SH-SY5Y (cell line): ENCODE measurements around the gene APLF.

ENCODE experiments used
- GATA2 ChIP-seq: IDR thresholded peaks from 2 replicates; pipeline ENCODE4 v1.6.1; 2011; ENCODE audit warnings: mild to moderate bottlenecking, low read depth, low read length
- GATA3 ChIP-seq: IDR thresholded peaks from 2 replicates; pipeline ENCODE4 v1.6.1; 2011; ENCODE audit warnings: low read depth, mild to moderate bottlenecking, low read length, moderate library complexity

Gene APLF, protein sequence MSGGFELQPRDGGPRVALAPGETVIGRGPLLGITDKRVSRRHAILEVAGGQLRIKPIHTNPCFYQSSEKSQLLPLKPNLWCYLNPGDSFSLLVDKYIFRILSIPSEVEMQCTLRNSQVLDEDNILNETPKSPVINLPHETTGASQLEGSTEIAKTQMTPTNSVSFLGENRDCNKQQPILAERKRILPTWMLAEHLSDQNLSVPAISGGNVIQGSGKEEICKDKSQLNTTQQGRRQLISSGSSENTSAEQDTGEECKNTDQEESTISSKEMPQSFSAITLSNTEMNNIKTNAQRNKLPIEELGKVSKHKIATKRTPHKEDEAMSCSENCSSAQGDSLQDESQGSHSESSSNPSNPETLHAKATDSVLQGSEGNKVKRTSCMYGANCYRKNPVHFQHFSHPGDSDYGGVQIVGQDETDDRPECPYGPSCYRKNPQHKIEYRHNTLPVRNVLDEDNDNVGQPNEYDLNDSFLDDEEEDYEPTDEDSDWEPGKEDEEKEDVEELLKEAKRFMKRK

GRCh38 chr2:68467077-68467960 lies at the start of gene APLF, which contains the start of gene FBXO48:
APLF (plus strand) TSS chr2:68467585; CDS start chr2:68467732, 147 bp downstream.
FBXO48 (minus strand) TSS chr2:68467294; CDS start chr2:68465145, 2,149 bp downstream.
- no peak for TF ChIP-seq GATA3
- no peak for TF ChIP-seq GATA2

- TF ChIP-seq GATA2: no peak
Observed at GRCh38 chr2:68417926-68418325, 49.5 kb upstream of the APLF start.

DNA sequence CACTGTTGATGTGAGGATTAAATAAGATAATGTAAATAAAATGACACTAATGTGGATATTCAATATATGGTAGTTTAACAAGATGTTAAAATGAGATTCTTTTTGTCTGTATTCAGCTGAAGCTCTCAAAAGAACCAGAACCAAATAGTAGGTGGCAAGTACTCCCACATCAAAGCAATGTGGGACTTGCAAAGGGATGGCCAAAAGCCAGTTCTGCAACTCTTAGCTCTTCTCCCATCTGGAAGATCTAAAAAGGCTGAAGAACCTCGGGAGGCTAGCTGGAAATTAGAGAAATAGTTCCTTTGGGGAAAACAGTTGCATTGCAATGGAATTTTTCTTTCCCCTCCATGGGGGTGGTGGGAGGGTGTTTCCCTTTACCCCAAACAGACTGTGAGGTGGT lies 49.0 kb upstream of the APLF start:
- TF ChIP-seq GATA2: no peak
- TF ChIP-seq GATA3: no peak

- TF ChIP-seq GATA2: no peak
- TF ChIP-seq GATA3: no peak
Observed at GRCh38 chr2:68418855-68419254, 48.5 kb upstream of the APLF start.

DNA sequence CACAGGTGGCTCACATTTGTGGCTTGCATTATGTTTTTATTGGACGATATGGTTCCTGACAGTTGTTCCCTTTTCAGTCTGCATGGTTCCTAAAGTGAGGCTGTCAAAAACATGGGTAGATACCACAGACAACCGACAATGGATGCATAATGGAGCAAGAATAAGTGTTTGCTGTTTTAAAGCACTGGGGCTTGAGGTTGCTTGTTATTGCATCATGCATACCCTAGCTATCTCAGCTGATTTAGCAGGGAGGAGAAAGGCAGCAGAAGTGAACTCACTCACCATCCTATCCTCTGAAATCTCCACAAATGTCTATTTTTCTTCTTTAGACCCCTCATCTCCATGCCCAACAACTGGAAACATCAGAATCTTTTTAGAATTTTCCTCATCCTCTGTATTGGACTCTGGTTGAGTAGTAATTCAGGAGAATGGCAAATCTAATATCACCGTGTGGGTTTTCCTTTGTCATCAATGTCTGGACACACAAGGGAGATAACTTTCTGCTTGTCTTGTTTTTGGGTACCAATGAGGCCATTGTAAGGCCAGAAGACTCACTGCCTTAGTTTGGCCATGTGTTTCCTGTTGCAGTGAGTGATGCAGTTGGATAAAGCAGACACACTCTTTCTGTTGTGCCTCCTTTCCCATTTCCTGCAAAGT lies 47.0 kb upstream of the APLF start:
- no peak for TF ChIP-seq GATA2
- TF ChIP-seq GATA3: no peak

DNA sequence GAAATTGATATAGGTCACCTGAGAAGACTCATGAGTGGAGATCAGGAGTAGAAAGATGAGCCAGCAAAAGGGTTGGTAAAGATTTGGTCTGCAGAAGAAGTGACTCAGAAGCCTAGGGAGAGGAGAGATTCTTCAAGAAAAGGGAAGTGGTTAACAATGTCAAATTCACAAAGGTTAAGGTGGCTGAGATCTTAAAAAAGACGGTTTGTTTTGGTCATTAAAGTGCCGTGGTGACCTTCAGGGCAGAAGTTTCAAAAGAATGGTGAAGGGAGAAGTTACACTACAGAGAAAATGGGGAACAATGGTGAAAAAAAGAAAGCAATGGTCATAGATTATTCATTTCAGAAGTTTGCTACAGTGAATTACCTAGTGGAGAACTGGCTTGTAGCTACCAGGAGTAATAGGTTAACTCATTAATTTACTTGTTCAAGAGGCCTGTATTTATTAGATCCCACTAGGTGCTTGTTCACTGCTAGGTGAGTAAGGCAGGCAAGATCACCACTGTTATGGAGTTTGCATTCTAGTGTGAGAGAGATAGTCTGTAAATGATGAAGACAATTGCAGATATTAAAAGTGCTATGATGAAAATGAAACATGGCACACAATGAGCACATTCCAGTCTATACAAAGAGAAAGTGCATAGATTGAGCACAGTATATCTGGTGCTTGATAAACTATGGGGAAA lies 43.3 kb upstream of the APLF start:
- TF ChIP-seq GATA3: no peak
- no peak for TF ChIP-seq GATA2

DNA sequence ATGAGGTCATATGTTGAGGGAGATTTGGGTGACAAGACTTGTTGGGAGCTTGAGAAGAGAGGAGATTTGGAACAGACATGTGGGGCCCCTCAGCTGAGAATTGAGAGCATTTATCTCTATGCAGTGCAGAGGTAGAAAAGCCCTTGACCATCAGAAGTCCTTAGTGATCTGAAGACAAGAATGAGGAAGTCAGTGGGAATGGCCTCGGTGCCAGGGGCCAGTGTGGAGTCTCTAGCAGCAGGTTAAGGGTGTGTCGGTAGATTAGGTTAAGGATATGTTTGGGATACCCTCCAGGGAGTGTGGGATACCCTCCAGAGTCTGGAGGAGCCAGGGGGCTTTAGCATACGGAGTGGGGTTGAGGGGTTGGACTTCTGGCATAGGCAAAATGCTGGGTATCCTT lies 41.9 kb upstream of the APLF start:
- TF ChIP-seq GATA3 (no peak), GATA2 (no peak)

DNA sequence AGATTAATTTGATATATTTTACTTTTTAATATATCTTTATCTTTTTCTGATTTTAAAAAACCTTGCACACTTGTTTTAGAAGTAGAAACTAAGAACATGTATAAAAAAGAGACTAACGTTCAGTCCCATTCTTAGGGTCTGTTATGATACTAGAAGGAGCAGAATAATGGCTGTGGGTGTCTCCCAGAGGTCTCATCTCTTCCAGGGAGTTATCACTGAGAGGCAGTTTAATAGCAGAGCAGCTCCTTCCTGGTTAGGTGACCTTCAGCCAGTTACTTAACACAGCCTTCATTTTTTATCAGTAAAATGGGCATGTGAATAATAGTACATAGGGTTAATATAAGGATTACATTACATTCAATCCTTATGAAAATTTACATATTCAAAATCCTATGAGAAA lies 40.9 kb upstream of the APLF start:
- TF ChIP-seq GATA2 (no peak), GATA3 (no peak)

DNA sequence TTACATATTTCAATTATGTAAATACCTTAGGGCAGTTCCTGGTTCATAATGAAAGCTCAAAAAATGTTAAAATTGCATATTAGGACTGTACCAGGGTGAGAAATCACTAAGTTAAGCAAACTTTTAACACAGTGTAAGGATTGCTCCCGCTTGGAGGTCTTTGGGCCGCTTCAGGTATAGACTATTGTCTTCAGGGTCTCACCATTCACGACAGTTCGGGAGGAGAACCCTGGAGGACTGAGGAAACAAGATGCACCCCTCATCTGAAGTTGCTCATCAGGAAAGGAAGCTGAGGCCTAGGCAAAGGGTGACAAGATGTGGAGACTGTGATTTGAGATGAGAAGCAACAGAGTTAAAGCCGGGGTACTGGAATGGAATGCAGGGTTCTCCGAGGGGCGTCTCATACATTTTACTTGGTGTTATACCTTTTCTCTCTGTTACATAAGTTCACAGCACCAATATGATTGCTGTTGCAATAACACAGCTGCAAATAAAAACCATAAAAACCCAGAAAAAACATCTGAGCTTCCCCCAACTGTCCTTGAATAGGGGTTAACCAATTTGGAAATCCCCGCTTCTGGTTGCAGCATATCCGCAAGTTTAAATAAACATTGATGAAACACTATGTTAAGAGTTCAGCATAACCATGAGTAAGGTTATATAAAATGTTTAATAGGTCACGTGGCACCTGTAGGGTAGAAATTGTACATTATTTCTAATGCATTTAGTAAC lies 40.4 kb upstream of the APLF start:
- TF ChIP-seq GATA2 (no peak), GATA3 (no peak)

- TF ChIP-seq GATA2 (no peak), GATA3 (no peak)
Observed at GRCh38 chr2:68428126-68428525, 39.3 kb upstream of the APLF start.

- TF ChIP-seq GATA2 (no peak), GATA3 (no peak)
Observed at GRCh38 chr2:68428746-68429145, 38.6 kb upstream of the APLF start.

GRCh38 chr2:68429311-68429826 lies 38.0 kb upstream of the APLF start:
- TF ChIP-seq GATA3 (no peak), GATA2 (no peak)
